ENCODE measurements around the gene PARVA. TPM values are rescaled to one million over a fixed set of nuclear protein-coding genes. Genes with fewer than 3 reads are reported as not detected.

The PARVA gene
- total RNA-seq, 2 experiments from 2014 or later, result 0.08 to 0.98 TPM

DNA sequence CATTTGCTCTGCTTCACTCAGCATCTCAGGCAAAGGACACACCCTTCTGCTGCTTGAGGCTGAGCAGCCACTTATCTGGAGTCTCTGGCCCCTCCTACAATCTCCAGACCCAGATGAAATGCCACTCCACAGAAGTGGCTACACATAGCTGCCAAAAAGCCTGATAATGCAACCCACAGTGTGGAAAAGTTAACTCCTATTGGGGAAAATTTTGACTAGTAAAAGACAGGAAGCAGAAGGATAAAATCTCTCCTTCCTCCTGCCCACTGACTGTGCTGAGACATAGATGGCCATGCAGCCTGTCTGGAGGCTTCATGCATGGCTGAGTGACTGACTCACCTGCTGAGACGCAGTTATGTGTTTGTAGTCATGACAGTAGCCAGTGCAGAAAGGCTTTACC lies 204.6 kb downstream of the PARVA start:
- peaks cover under 1% of the 10 kb centered on the region for H3K4me1 Mint-ChIP-seq (ENCODE audit: low read depth)
- CTCF ChIA-PET, result interaction anchor here (0.8 kb wide), 1 partner anchor 17 kb away, joined by 3 read pairs; no protein-coding TSS in a partner anchor
- ATAC-seq (ENCODE audit: poor library complexity), result no peak

More for the DNA sequence above, 204.6 kb downstream of the PARVA start:
- no peak overlapping the region for H3K27ac Mint-ChIP-seq
- Histone ChIP-seq H3K36me3 (ENCODE audit: insufficient read depth, low read length) (no peaks in the 10 kb centered on the region), H3K9me3 (ENCODE audit: control insufficient read depth in 1 of 2, insufficient read depth in 1 of 2, low read length in 2 of 2) (no peaks in the 10 kb centered on the region), H3K27me3 (ENCODE audit: control insufficient read depth in 1 of 2, insufficient read depth in 2 of 2, low read length in 2 of 2) (peaks cover 0 to 4% of the 10 kb centered on the region in 2 experiments), H3K4me1 (ENCODE audit: insufficient read depth, low read length) (no peaks in the 10 kb centered on the region), H3K27ac (ENCODE audit: low read depth in 1 of 2, low read length in 2 of 2) (no peak overlapping the region), H3K4me3 (ENCODE audit: low read length) (no peak overlapping the region)
- TF ChIP-seq, protein P1, sequence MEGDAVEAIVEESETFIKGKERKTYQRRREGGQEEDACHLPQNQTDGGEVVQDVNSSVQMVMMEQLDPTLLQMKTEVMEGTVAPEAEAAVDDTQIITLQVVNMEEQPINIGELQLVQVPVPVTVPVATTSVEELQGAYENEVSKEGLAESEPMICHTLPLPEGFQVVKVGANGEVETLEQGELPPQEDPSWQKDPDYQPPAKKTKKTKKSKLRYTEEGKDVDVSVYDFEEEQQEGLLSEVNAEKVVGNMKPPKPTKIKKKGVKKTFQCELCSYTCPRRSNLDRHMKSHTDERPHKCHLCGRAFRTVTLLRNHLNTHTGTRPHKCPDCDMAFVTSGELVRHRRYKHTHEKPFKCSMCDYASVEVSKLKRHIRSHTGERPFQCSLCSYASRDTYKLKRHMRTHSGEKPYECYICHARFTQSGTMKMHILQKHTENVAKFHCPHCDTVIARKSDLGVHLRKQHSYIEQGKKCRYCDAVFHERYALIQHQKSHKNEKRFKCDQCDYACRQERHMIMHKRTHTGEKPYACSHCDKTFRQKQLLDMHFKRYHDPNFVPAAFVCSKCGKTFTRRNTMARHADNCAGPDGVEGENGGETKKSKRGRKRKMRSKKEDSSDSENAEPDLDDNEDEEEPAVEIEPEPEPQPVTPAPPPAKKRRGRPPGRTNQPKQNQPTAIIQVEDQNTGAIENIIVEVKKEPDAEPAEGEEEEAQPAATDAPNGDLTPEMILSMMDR (IDR thresholded peaks at IDR 0.05), result no peak
- H3K36me3 Mint-ChIP-seq (ENCODE audit: low read depth), result no peaks in the 10 kb centered on the region
- intact Hi-C loops (cut with DNase I, micrococcal nuclease), result no loop called here
- no peak for DNase-seq
- POLR2A ChIA-PET, result no interaction called here
- H3K27me3 Mint-ChIP-seq, result peaks cover 26% of the 10 kb centered on the region
- H3K9me3 Mint-ChIP-seq, result no peaks in the 10 kb centered on the region
- no peak overlapping the region for H3K4me3 Mint-ChIP-seq

All from CD4-positive, alpha-beta T cell (primary cell).